GM18526 (cell line): ENCODE measurements around the gene MYO9B.

Experiments used
- POLR2A ChIP-seq: IDR thresholded peaks from 3 replicates; pipeline ENCODE4 v1.6.1; 2011; ENCODE audit not compliant: insufficient read length; ENCODE audit errors: extremely low read depth

The MYO9B gene

DNA sequence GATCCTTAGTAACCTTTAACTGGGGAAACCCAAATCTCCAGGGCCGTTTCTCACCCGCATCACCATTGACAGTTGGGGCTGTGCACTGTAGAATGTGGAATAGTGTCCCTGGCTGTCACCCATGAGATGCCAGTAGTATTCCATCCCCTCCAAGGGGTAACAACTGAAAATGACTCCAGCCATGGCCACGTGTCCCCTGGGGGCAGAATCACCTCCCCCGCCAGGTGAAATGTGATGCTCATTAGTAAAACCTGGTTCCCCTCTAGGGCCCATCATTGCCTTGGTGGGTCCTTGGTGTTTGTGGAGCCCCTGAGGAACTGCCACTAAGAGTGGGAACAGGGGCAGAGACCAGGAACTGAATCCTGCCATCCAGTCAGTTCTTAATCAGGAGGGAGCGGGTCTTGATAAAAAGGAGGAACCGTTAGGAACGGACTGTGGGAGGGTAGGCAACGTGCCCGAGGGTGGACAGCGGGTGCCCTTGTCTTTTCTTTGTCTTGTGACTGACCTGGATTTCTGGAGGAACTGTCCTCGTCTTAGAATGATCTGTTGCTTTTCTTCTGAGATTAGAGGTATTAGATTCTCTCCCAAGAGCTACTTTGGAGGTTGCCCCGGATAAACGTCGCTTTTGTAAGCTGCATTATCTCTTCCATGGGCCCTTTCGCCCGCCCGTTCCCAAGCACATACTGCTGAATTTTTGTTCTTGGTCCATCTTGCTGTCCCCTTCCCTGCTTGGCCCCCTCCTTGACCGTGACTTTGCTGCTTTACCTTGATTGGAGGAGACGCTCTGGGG is 3.5 kb downstream of the MYO9B start:
- TF ChIP-seq POLR2A, result no peak

DNA sequence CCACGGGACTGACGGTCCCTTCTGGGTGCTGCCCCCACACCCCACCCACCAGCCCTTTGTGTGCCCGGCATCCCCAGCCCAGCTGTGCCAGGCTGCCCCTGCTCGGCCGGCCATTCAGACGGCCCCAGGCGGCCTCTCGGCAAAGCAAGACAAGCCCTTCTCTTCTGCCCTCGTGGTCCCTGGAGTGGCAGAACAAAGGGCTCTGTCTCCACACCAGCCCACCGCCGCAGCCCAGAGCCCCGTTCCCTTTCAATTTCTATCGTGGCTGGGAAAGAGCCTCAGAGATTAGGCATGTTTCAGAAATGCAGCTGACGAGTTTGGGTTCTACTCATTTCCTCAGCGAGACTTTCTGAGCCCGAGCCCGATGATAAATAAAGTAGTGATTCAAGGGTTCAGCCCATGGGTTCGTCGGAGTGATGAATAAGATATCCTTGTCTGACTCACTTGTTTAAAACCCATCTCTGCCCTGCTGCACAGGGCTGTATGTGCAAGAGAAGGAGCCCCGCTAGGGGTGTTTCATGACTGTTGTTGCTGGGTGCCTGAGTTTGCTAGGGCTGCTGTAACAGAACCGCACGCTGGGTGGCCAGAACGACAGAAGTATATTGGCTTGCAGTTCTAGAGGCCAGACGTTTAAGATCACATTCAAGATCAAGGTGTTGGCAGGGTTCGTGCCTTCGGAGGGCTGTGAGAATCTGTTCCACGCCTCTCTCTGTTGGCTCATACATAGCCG is 4.3 kb downstream of the MYO9B start:
- peak; percentile 24 for TF ChIP-seq POLR2A

DNA sequence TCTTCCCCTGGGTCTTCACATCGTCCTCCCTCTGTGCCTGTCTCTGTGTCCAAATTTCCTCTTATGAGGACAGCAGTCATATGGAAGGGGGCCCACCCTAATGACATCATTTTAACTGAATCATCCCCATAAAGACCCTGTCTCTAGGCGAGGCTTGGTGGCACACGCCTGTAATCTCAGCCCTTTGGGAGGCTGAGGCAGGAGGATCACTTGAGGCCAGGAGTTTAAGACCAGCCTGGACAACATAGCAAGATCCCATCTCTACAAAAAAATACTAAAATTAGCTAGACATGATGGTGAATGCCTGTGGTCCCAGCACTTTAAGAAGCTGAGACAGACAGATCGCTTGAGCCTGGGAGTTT is 4.8 kb downstream of the MYO9B start:
- no peak for TF ChIP-seq POLR2A

DNA sequence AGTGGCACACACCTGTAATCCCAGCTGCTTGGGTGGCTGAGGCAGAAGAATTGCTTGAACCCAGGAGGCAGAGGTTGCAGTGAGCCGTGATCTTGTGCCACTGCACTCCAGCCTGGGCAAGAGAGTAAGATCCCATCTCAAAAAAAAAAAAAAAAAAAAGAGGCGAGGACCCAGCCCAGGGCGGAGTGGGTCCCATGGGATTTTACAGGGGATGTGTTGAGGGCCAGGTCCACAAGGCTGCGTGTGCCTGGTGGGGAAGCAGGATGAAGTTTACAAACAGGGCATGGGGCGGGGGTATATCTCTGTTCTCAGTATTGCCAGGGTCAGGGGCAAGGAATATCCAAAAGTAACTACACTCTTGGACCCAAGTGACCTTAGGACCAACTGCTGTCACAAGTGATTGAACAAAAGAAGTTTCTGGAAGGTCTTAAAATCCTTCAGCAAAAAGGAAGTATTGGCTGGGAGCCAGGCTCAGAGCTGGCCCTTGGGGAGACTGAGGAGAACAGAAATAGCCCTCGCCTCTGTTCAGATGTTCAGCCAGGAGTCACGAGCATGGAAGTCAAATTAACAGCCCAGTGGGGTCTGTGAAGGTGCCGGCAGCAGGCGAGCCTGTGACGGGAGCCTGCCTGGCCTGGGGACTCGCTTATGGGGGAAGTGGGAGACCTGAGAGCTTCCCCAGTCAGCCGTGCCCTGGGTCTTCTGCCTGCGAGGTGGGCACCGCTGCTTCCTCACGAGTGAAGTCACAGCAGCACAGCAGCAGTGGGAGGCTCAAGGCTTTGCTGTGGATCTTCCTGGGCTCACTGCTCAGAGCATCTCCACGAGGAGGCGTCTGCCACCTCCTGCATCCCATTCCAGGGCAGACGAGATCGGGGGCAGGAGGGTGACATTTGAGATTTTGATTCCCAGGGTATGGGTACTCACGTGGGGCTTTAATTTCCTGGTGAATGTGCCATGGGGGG is 6.4 kb downstream of the MYO9B start:
- TF ChIP-seq POLR2A, result no peak

DNA sequence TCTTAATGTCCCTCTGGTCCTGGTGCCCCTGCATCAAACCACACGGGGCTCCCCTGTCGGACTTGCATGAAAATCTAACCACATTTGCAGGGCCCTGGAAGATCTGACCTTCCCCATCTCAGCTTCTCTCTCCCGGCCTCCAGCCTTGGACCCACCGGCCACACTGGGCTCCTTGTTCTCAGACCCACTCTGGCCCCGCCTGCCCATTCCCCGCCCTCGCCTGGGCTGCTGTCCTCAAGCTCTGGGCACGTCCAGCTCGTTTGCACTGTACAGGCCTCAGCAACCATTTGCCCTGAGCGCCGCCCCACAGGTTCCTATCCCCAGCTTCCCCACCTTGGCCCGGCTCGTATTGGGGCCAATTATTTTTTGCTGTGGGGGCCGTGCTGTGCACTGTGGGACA is 10.5 kb downstream of the MYO9B start:
- TF ChIP-seq POLR2A, result no peak

DNA sequence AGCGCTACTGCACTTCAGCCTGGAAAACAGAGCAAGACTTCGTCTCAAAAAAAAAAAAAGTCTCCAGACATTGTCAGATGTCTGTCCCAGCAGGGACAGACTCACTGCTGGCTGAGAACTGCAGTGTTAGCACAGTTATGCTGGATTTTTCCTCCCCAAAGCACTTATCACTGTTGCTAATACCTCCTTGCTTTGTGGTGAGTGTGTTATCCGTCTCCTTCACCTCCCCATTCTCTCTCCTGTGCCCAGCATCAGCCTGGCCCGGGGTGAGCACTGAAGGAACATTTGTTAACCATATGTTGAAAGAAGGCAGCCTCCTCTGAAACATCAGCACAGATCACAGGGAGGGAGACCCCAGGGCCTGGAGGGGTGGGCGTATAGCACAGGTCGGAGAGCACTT is 11.3 kb downstream of the MYO9B start:
- no peak for TF ChIP-seq POLR2A

DNA sequence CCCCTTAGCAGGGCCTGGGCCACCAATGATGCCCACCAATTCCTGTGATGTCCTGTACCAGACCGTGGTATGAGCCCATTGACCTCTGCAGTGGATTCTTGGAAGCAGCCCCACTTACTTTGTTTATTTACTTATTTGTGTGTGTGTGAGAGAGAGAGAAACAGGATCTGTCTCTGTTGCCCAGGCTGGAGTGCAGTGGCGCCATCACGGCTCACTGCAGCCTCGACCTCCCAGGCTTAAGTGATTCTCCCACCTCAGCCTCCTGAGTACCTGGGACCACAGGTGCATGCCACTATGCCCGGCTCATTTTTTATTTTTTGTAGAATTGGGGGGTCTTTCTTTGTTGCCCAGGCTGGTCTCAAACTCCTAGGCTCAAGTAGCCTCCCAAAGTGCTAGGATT is 13.0 kb downstream of the MYO9B start:
- no peak for TF ChIP-seq POLR2A

DNA sequence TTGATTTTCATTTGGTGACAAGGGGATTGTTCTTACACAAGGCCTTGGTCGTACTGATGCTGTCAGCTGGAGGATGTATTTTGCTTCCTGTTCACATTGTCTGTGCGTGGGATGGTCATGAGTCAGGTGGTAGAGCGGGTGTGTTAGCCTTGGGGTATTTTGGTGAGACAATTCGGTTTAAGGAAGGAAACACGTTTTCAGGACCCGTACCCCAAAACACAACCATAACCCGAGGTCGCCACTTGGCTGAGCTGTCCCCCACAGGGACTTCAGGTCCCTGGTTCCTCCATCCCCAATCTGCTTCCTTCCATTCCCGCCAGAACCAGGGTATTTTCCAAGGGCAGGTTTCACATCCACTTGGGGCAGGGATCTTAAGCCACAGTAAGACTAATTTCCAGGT is 15.0 kb downstream of the MYO9B start:
- no peak for TF ChIP-seq POLR2A

DNA sequence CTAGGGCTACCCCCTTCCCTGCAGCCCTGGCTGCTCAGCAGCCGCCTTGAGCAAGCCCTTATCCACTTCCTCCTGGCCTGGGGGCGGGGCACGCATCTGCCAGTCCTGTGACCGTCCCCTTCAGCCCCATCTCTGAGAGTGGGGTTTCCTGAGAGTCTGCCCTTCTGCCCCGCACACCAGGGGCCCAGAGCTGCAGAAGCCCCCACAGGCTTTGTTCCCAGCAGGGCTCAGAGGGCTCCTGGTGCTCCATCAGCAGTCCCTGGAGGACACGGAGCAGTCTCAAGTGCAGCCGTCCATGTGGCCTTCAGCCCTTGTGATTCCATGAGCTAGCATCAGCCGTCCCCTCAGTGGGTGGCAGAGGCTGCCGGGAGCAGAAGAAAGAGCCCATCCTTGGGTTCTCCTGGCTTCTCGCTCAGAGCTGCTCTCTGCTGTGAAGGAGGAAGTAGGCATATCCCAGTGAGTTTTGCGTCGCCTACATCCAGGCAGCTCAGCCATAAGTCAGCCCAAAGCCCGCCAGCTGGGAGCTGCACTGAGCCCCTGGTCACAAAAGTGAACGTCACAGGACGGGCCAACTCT is 16.3 kb downstream of the MYO9B start:
- TF ChIP-seq POLR2A, result no peak

DNA sequence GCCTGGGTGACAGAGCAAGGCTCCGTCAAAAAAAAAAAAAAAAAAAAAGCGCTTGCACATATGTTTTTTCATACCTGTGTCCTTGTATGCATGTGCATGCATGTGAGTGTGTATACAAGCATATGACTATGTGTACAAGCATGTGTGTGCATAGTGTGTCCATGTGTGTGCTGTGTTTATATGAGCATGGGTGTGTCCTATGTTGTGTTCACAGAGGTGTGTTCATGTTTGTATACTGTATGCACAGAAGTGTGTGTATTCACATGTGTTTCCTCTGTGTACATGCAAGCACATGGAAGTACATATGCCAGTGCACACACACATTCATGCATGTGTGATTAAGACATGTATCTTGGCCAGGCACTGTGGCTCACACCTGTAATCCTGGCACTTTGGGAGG is 17.1 kb downstream of the MYO9B start:
- TF ChIP-seq POLR2A, result no peak

DNA sequence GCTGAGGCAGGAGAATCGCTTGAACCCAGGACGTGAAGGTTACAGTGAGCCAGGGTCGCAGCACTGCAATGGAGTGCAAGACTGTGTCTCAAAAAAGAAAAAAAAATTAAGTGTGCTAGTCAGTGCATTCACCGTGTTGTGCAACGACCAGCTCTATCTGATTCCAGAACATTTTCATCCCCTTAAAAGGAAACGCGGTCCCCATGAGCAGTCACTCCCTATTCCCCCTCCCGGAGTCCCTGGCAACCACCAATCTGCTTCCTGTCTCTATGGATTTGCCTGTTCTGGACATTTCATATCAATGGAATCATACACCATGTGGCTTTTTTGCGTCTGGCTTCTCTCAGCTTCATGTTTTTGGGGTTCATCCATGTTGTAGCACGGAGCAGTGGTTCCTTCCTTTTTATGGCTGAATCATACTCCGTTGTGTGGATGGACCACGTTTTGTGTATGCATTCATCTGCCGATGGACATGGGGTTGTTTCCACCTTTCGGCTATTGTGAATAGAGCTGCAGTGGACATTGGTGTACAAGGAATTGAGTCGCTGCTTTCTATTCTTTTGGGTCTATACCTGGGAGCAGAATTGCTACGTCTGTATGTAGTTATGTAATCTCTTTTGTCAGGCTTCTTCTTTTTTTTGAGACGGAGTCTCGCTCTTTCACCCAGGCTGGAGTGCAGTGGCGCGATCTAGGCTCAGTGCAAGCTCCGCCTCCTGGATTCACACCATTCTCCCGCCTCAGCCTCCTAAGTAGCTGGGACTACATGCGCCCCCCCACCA is 19.8 kb downstream of the MYO9B start:
- TF ChIP-seq POLR2A, result no peak

DNA sequence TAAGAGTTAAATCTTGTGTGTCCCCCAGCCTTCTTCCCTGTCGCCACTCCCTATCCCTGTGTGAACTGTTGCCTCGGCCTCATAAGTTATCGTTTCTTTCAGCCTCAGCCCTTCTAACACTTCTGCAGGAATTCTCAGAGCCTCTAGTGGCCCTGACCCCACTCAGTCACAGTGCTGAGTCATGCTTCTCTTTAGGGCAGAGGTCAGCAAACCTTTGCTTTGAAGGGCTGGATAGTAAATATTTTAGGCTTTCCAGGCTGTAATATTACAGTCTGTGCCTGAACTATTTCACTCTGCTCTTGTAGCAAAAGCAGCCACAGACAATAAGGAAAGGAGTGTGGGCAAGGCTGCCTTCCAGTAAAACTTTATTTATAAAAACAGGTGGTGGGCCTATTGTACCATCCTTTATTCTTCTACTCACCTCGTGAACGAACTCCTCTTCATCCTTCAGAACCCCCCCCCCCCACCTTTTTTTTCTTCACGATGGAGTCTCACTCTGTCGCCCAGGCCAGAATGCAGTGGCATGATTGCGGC is 22.1 kb downstream of the MYO9B start:
- TF ChIP-seq POLR2A, result no peak

DNA sequence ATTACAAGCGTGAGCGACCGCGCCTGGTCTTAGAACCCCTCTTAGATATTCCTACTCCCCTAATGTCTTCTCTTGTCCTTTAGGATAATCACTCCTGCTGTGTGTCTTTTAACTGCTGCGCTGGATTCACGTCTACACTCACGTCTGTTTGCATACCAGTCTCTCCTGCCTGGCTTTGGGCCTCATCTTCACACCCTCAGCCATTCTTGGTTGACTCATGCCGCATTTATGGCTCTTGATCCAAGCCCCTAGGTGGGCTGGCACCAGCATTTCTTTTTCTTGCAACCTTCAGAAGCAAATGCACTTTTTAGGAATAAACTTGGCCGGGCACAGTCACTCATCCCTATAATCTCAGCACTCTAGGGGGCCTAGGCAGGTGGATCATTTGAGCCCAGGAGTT is 22.7 kb downstream of the MYO9B start:
- TF ChIP-seq POLR2A, result no peak
